SU-DHL-6 (cell line): ENCODE measurements around the gene FAF2.
A peak's percentile ranks its signal among the peaks of the same experiment; 100 is the strongest.

Source experiments
- H2AFZ ChIP-seq: fragments of 200-600 bp; sonication (generic); 2 replicates; pipeline ENCODE4 v1.6.1; 2014; ENCODE audit warnings: low read depth, mild to moderate bottlenecking, moderate library complexity, mixed read lengths, antibody characterized with exemption, low read length; ENCODE audit not compliant: severe bottlenecking
- H3F3A ChIP-seq: fragments of 200-600 bp; shearing (Covaris generic); 2 replicates; pipeline ENCODE4 v1.6.0; 2016; ENCODE audit warnings: antibody characterized with exemption, mild to moderate bottlenecking; ENCODE audit not compliant: insufficient read depth
- H3K27ac ChIP-seq: fragments of 200-600 bp; sonication (generic); 2 replicates; pipeline ENCODE4 v1.5.1; 2016; ENCODE audit warnings: low read depth, mild to moderate bottlenecking, low read length, moderate library complexity, mixed read lengths
- H3K27me3 ChIP-seq: fragments of 200-600 bp; sonication (generic), shearing (Covaris generic); 2 replicates; pipeline ENCODE4 v1.6.0; 2014; ENCODE audit warnings: mild to moderate bottlenecking, low read length
- H3K36me3 ChIP-seq: fragments of 200-600 bp; sonication (generic); 2 replicates; pipeline ENCODE4 v1.6.1; 2014; ENCODE audit warnings: mild to moderate bottlenecking, low read length, mixed read lengths
- H3K4me2 ChIP-seq: fragments of 300-600, 200-600 bp; shearing (Covaris generic), sonication (generic); 2 replicates; pipeline ENCODE4 v1.6.0; 2014; ENCODE audit warnings: low read length, low read depth, mild to moderate bottlenecking; ENCODE audit not compliant: poor library complexity, severe bottlenecking
- H3K4me3 ChIP-seq: fragments of 200-600 bp; sonication (generic); 2 replicates; pipeline ENCODE4 v1.5.1; 2014; ENCODE audit warnings: antibody characterized with exemption, low read length, mild to moderate bottlenecking, mixed read lengths; ENCODE audit not compliant: insufficient read depth, poor library complexity, severe bottlenecking
- H3K79me2 ChIP-seq: fragments of 200-600 bp; sonication (generic); 2 replicates; pipeline ENCODE4 v1.6.1; 2014; ENCODE audit warnings: mild to moderate bottlenecking, low read length, moderate library complexity; ENCODE audit not compliant: insufficient read depth
- H3K9ac ChIP-seq: fragments of 200-600 bp; sonication (generic); 2 replicates; pipeline ENCODE4 v1.7.0; 2014; ENCODE audit warnings: mild to moderate bottlenecking, low read length
- H3K9me2 ChIP-seq: fragments of 200-600 bp; sonication (generic); replicated peaks from 2 replicates; pipeline ENCODE4 v1.6.1; 2014; ENCODE audit warnings: low read length; ENCODE audit not compliant: insufficient read depth
- H3K9me3 ChIP-seq: fragments of 200-600 bp; sonication (generic); 2 replicates; pipeline ENCODE4 v1.6.1; 2014; ENCODE audit warnings: low read length, mixed read lengths; ENCODE audit not compliant: insufficient read depth
- H4K20me1 ChIP-seq: fragments of 200-600 bp; sonication (generic); 2 replicates; pipeline ENCODE4 v1.6.1; 2014; ENCODE audit warnings: low read depth, mild to moderate bottlenecking, antibody characterized with exemption, low read length, moderate library complexity, mixed read lengths
- EZH2phosphoT487 ChIP-seq: fragments of 200-600 bp; sonication (generic), shearing (Covaris generic); conservative IDR thresholded peaks from 2 replicates; pipeline ENCODE4 v1.6.1; 2018; ENCODE audit warnings: mild to moderate bottlenecking, antibody characterized with exemption, low read length, moderate library complexity, mixed read lengths
- TF ChIP-seq, protein P1 (sequence below): fragments of 200-600 bp; sonication (generic); IDR thresholded peaks from one replicate; pipeline ENCODE4 v1.5.1; 2017; ENCODE audit warnings: antibody characterized with exemption, mild to moderate bottlenecking, low read length, moderate library complexity; ENCODE audit not compliant: insufficient read depth, poor library complexity, severe bottlenecking

The FAF2 gene

DNA sequence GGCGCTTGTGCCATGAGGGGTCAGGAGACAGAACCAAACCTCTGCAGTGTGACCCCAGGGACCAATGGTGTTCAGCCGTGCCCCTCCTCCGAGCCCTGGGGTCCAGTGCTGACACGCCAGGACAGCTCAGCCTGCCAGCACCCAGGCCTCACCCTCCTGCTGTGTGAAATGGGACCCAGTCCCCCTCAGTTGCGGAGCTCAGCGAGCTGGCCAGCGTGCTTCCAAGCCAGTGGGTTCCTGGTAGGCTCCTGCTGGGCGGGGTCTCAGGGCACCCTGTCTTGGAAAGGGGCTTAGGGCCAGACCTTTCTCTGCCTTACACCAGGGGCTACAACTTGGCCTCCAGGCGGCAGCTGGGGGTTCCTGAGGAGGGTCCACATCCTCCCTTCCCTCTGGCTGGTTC is 84.6 kb downstream of the FAF2 start:
- Histone ChIP-seq H3K27ac (no peak overlapping the region), H3K9me2 (no peaks in the 10 kb centered on the region), H3K79me2 (peaks cover 34% of the 10 kb centered on the region), H3K27me3 (no peaks in the 10 kb centered on the region), H3F3A (peaks cover 18% of the 10 kb centered on the region), H3K9ac (no peak overlapping the region), H3K36me3 (no peaks in the 10 kb centered on the region), H3K4me3 (no peak overlapping the region), H2AFZ (no peak overlapping the region), H3K4me2 (no peak overlapping the region), H3K9me3 (no peaks in the 10 kb centered on the region), H4K20me1 (no peaks in the 10 kb centered on the region)
- TF ChIP-seq, protein P1, sequence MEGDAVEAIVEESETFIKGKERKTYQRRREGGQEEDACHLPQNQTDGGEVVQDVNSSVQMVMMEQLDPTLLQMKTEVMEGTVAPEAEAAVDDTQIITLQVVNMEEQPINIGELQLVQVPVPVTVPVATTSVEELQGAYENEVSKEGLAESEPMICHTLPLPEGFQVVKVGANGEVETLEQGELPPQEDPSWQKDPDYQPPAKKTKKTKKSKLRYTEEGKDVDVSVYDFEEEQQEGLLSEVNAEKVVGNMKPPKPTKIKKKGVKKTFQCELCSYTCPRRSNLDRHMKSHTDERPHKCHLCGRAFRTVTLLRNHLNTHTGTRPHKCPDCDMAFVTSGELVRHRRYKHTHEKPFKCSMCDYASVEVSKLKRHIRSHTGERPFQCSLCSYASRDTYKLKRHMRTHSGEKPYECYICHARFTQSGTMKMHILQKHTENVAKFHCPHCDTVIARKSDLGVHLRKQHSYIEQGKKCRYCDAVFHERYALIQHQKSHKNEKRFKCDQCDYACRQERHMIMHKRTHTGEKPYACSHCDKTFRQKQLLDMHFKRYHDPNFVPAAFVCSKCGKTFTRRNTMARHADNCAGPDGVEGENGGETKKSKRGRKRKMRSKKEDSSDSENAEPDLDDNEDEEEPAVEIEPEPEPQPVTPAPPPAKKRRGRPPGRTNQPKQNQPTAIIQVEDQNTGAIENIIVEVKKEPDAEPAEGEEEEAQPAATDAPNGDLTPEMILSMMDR = no peak
- TF ChIP-seq EZH2phosphoT487 = no peak

DNA sequence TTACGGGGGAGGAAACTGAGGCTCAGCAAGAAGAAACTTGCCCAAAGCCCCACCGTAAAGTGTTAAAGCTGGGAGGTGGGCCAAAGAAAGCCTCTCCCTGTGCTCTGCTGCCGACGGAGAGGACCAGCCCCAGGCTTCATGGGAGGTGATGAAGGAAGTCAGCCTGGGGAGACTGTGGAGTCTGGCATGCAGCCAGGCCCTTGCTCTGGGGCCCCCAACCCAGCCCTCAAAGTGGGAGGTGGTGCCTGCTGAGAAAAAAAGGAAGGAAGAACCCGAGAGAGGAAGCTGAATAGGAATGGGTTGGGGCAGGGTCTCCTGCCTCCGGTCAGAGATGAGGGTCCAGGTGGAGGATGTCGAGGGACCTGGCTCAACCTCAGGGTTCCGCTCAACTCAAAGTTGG is 85.2 kb downstream of the FAF2 start:
- H3K9me2 ChIP-seq = no peaks in the 10 kb centered on the region
- no peak overlapping the region for H2AFZ ChIP-seq
- no peaks in the 10 kb centered on the region for H3K9me3 ChIP-seq
- H3K27me3 ChIP-seq = no peaks in the 10 kb centered on the region
- peaks cover 34% of the 10 kb centered on the region for H3K79me2 ChIP-seq
- H4K20me1 ChIP-seq = no peaks in the 10 kb centered on the region
- peak overlapping the region; percentile 82 for H3K4me2 ChIP-seq
- H3K36me3 ChIP-seq = no peaks in the 10 kb centered on the region
- peaks cover 18% of the 10 kb centered on the region for H3F3A ChIP-seq
- H3K27ac ChIP-seq = peak overlapping the region; percentile 91
- H3K9ac ChIP-seq = peak overlapping the region; percentile 79
- no peak overlapping the region for H3K4me3 ChIP-seq
- no peak for TF ChIP-seq EZH2phosphoT487
- TF ChIP-seq, protein P1 = no peak

DNA sequence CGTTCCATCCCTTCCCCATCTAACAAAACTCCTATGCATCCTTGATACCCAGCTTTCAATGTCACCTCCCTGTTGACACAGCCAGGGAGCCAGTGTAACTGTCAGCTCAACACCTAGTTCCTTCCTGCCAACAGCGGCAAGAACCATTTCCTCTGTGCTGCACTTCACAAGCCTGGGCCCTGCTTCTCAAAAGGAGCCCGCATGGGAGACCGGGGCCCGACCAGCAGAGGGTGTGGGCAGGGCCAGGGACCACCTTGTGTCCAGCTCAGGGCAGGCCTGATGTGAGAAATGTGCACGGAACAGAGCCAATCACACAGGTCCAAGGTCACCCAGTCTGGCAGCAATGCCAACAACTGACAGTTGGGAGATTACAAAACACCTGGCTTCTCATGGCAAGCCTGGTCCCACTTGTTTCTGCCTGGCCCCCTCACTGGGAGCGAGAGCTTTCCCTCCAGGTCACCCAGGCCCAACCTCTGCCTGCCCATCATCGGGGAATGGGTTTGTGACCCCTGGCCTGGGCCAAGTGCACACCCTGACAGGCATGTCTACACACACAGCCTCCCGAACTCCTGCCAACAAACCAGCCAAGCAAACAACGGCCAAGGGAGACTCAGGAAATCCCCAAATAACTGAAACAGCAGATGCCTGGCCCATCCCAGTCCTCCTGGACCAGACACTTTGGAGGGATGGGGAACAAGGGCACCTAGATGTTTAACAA is 85.9 kb downstream of the FAF2 start:
- H3K9me3 ChIP-seq = no peaks in the 10 kb centered on the region
- no peak overlapping the region for H2AFZ ChIP-seq
- H3K27me3 ChIP-seq = no peaks in the 10 kb centered on the region
- H3K9ac ChIP-seq = peak overlapping the region; percentile 79
- peaks cover 34% of the 10 kb centered on the region for H3K79me2 ChIP-seq
- TF ChIP-seq, protein P1 = no peak
- no peak for TF ChIP-seq EZH2phosphoT487
- peaks cover 24% of the 10 kb centered on the region for H3F3A ChIP-seq
- no peaks in the 10 kb centered on the region for H4K20me1 ChIP-seq
- H3K9me2 ChIP-seq = no peaks in the 10 kb centered on the region
- H3K27ac ChIP-seq = peak overlapping the region; percentile 91
- peak overlapping the region; percentile 82 for H3K4me2 ChIP-seq
- H3K36me3 ChIP-seq = no peaks in the 10 kb centered on the region
- peak overlapping the region; percentile 4 for H3K4me3 ChIP-seq
